Measurements from ENCODE around the gene SLC1A1. TPM values are rescaled to one million over a fixed set of nuclear protein-coding genes. Genes with fewer than 3 reads are reported as not detected.

Gene SLC1A1
- total RNA-seq, 4 donors from 2014 or later: 1.8 to 12.3 (median 5.6) TPM

DNA sequence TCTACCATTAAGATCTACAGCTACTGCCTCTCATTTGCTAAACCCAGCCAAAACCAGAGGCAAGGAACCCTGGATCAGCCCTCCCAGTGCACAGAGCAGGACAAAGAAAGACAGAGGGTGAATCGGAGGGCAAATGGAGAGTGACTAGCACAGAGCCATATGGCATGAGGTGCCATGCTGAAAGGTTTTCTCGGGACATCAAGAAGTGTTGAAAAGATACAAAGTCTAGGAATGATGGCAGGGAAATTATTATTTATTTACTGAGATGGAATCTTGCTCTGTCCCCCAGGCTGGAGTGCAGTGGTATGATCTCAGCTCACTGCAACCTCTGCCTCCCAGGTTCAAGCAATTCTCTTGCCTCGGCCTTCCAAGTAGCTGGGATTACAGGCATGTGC is 19.3 kb downstream of the SLC1A1 start:
- ATAC-seq (ENCODE audit: low FRiP score) (no peak), DNase-seq (ENCODE audit: low spot score) (no peak)
- TF ChIP-seq, protein P1, sequence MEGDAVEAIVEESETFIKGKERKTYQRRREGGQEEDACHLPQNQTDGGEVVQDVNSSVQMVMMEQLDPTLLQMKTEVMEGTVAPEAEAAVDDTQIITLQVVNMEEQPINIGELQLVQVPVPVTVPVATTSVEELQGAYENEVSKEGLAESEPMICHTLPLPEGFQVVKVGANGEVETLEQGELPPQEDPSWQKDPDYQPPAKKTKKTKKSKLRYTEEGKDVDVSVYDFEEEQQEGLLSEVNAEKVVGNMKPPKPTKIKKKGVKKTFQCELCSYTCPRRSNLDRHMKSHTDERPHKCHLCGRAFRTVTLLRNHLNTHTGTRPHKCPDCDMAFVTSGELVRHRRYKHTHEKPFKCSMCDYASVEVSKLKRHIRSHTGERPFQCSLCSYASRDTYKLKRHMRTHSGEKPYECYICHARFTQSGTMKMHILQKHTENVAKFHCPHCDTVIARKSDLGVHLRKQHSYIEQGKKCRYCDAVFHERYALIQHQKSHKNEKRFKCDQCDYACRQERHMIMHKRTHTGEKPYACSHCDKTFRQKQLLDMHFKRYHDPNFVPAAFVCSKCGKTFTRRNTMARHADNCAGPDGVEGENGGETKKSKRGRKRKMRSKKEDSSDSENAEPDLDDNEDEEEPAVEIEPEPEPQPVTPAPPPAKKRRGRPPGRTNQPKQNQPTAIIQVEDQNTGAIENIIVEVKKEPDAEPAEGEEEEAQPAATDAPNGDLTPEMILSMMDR (IDR thresholded peaks at IDR 0.05): no peak

GRCh38 chr9:4510546-4511322 is 20.5 kb downstream of the SLC1A1 start:
- TF ChIP-seq, protein P1 (IDR thresholded peaks at IDR 0.05): no peak
- DNase-seq (ENCODE audit: low spot score) (no peak), ATAC-seq (ENCODE audit: low FRiP score) (no peak)

GRCh38 chr9:4514252-4515128 is 24.2 kb downstream of the SLC1A1 start:
- ATAC-seq (ENCODE audit: low FRiP score) (no peak), DNase-seq (ENCODE audit: low spot score) (no peak)
- TF ChIP-seq, protein P1 (IDR thresholded peaks at IDR 0.05): no peak

- DNase-seq (ENCODE audit: low spot score): no peak
- no peak for ATAC-seq (ENCODE audit: low FRiP score)
- TF ChIP-seq, protein P1 (IDR thresholded peaks at IDR 0.05): no peak
Measured at GRCh38 chr9:4515958-4516375, 25.7 kb downstream of the SLC1A1 start.

DNA sequence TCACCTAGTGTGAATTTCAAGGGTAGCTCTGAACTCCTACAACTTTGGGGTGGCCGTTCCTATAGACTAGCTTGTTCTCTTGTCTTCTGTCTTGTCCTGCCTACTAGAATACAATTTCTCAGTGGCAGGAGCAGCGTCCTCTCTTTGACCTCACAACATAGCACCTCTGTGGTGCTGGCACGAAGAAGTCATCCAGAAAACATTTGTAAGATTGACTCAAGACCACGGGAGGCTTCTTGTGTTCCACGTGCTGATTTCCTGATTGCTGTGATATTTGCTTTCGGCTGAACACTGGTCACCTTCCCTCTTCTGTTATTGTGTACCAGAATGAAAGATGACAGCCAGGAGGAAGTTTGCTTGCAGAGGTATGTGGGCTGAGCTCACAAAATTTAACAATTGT is 27.0 kb downstream of the SLC1A1 start:
- ATAC-seq (ENCODE audit: low FRiP score) (no peak), DNase-seq (ENCODE audit: low spot score) (no peak)
- TF ChIP-seq, protein P1 (IDR thresholded peaks at IDR 0.05): no peak

DNA sequence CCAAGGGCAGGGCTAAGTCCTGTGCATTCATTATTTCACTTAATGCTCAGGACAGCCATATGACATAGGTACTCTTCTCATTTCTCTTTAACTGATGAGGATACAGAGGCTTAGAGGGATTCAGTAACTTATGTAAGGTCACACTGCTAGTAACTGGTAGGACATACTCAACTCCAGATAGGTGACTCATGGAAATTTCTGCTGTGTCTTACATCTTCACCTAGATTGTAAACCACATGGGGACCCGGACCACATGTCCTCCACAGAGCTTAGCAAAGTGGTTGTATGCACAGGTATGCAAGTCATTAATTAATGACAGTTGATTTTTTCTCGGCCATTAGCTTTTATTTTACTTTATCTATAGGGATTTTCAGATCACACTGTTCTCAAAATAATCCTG is 29.3 kb downstream of the SLC1A1 start:
- TF ChIP-seq, protein P1 (IDR thresholded peaks at IDR 0.05): no peak
- DNase-seq (ENCODE audit: low spot score): no peak
- ATAC-seq (ENCODE audit: low FRiP score): no peak

Measured in omental fat pad (tissue), 4 donors.